Activated T-cell treated with anti-CD3 and anti-CD28 coated beads for 1 hour (primary cell): ENCODE data around the gene AAGAB.

Experiments
- DNase-seq: peaks from one replicate; pipeline ENCODE4 v3.0.0-alpha.2; 2020; ENCODE audit warnings: low read depth

The AAGAB gene

DNA sequence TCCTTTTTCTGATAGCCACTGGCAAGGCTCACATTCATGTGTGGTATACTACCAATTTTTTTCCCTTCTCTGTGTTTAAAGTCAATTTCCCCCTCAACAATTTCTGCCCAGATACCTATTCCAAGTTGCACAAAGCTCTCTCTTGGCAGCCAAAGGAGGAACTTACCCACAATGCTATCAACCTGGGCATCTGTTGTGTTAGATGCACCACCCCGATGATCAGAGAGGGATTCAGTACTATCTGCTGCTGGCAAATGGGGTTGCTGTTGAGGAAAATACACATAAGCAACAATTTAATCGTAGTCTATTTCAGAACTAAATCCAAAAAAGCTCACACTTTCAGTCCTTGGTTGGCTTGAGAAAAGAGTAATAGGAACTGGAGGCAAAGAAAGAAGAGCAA is 46.1 kb downstream of the AAGAB start:
- no peak for DNase-seq

GRCh38 chr15:67207555-67208207 is 46.8 kb downstream of the AAGAB start:
- DNase-seq: no peak

GRCh38 chr15:67202991-67203390 is 51.5 kb downstream of the AAGAB start:
- no peak for DNase-seq

GRCh38 chr15:67202091-67202490 is 52.4 kb downstream of the AAGAB start:
- no peak for DNase-seq

DNA sequence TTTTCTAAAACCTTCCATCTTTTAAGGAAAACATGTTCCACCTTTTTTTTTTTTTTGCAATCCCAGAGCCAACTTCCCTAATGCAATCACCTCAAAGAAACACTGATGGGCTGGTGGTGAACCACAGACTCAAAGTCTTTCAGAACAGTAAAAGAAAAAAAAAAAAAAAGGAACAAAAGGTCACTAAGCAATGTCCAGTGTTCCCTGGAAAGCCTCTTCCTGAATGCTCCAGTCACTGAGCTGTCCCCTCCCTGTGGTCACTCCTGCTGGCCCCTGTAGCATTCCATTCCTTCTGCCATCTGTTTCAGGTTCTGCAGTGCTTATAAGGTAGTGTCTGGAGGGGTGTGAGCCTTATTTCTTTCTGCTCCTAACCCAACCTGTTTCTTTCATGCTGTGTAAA is 53.3 kb downstream of the AAGAB start:
- no peak for DNase-seq

DNA sequence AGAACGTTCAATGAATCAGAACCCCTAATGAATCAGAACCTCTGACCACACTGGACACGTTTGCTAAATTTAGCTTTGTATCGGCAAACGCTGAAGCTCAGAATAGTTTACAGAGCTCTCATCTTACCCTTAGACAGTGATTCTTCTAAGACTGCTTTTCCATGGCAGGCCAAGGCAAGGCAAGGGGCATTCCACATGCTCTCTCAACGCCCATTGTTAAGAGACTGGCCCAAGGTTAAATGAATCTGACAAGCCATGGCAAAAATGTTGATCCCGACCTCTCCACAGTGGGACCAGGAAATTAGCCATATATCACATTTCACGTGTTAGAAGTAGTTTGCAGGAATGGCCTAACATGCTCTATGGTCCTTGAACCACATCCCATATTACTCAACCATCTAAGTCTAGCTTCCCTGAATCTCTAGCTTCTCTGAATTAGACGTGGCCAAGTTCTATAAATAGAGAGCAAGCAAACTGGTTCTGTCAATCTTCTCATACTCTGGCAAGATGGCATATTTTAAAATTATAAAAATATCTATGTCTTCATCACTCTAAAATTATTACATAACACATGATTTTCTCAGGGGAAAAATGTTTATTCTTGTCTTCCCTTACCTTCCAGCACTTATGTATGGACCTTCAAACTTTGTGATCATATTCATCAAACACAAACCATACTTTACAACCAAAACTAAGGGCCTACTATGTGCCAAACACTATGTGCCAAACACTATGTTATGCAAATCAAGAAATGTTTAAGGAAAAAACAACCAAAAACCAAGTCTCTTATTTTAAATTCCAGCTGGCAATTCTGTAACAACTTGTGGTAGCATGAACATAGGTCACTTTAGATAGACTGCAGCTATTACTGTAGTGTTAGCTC is 54.3 kb downstream of the AAGAB start:
- no peak for DNase-seq

DNA sequence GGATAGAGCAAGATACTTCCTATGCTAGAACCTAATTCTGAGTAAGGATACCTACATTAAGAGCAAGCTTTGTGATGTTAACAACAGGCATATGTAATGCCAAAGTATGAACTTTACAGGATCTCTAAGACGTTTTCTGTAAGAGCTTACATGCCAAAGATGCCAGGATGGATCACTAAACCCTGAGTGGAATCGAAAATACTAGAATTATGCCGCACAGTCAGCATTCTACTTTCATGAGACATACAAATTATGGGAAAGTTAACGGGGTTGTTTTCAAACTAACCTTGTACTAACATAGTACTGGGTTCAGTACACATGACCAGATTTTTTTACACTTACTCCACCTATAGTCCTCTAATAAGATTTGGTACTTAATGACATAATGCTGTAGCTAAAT is 55.1 kb downstream of the AAGAB start:
- DNase-seq: no peak

- DNase-seq: no peak
These were observed 56.2 kb downstream of the AAGAB start for GRCh38 chr15:67198157-67198754.

DNA sequence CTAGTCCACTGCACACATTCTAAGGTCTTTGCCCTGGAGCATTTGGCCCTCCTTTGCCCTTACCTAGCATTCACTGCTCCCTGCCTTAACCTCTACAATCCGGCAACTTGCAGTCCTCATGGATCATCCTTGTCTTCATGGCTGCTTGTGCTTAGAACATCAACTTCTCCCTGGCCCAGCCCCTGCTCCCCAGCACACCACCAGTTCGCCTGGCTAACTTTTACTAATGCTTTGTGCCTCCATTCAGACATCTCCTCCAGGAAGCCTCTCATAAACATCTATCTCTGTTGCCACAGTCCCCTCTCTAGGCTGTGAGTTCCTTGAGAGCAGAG is 57.1 kb downstream of the AAGAB start:
- DNase-seq: no peak

- DNase-seq: no peak
These were observed 57.6 kb downstream of the AAGAB start for GRCh38 chr15:67196672-67197363.

DNA sequence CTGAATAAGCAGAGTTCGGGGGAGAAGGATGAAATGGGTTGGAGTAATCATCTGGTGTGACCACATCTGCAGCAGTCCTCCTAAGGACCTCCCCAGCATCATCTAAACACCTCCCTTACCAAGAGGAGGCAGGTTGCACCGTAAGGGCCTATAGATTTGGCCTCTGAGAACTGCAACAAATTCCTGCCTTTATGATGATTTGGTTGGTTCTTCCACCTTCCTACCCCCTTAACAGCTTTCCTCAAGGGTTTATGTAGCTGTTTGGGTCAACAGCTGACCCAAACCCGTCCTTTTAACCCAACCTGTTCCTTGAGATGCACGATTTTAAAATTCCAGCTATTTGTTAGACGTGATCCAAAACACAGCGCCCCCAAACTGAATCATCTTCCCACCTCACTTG is 58.2 kb downstream of the AAGAB start:
- no peak for DNase-seq

- DNase-seq: no peak
These were observed 59.2 kb downstream of the AAGAB start for GRCh38 chr15:67195305-67195704.

GRCh38 chr15:67194171-67195114 is 60.0 kb downstream of the AAGAB start:
- no peak for DNase-seq

DNA sequence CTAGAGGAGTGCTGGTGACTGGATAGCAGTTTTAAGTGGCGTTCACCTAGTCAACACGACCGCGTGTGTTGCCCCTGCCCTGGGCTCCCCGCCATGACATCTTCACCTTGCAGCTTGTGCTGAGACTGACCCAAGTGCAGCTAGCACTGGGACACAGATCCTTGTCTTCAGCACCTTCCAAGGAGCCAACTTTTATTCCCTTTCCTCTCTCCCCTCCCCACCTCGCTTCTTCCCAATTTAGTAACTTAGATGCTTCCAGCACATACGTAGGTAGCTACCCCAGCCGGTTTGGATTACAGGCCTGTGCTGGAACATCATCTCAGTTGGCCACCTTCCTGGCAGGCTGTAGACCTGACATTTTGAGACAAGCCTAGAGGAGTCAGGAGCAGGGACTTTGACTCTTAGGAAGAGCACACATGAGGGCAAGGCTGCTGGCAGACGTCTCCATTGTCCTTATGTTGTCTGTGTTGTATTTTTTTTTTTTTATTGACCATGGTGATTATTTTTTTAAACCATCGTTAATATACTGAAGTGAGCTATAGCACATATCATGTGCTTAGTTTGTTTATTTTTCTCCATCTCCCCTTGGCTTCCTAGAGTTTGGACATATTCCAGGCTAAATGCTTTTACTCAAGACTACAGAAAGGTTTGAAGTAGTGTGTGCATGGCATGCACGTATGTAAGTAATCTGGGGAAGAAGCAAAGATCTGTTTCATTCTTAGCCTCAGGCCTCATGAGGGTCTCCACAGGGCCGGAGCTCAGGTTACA is 61.1 kb downstream of the AAGAB start:
- no peak for DNase-seq

DNA sequence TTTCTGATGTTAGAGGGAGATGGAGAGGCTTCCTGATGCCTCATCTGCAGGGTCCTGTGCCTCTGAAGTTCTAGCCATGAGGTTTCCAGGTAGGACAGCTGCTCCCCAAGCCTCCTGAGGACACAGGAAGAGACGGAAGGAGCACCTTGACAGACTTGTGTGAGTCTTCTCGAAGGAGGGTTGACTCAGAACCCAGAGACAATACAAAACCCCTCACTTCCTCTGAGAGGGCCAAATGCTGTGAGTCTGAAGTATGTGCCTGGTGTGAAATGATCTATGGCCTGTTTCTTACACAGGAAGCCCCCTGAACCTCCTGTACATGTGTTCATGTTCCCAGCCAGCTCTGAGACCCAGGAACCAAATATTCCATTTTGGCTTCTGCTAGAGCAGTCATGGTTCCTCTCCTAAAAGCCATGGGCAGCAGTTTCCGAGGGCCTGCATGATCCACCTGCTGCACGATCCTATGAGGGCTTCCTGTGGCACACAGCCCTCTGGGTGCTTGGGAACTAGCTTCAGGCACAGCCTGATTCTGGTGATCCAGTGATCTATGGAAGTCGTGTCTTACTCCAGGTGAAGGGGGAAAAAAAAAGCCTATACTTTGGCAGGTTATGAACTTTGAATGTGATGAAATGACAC is 62.2 kb downstream of the AAGAB start:
- DNase-seq: no peak

DNA sequence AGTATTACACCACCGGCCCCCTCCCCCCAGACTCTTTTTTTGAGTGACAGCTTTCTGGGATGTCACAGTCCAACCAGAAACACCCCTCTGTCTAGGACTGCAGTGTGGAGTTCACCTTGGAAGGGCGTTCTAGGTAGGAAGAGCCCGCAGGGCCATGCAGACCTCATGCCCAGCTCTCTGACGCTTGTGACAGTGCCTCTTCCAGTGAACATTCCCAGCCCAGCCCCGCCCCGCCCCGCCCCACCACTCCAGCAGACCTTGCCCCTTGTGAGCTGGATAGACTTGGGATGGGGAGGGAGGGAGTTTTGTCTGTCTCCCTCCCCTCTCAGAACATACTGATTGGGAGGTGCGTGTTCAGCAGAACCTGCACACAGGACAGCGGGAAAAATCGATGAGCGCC is 63.6 kb downstream of the AAGAB start:
- no peak for DNase-seq

DNA sequence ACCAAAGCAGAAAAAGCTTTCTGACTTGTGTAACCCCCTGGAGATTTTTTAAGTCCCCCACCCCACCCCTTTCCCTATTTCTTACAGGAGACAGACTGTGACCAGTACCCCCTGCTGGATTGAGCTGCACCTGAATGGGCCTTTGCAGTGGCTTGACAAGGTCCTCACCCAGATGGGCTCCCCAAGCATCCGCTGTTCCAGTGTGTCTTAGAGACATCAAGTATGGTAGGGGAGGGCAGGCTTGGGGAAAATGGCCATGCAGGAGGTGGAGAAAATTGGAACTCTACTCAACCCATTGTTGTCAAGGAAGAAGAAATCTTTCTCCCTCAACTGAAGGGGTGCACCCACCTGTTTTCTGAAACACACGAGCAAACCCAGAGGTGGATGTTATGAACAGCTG is 64.1 kb downstream of the AAGAB start:
- DNase-seq: no peak

DNA sequence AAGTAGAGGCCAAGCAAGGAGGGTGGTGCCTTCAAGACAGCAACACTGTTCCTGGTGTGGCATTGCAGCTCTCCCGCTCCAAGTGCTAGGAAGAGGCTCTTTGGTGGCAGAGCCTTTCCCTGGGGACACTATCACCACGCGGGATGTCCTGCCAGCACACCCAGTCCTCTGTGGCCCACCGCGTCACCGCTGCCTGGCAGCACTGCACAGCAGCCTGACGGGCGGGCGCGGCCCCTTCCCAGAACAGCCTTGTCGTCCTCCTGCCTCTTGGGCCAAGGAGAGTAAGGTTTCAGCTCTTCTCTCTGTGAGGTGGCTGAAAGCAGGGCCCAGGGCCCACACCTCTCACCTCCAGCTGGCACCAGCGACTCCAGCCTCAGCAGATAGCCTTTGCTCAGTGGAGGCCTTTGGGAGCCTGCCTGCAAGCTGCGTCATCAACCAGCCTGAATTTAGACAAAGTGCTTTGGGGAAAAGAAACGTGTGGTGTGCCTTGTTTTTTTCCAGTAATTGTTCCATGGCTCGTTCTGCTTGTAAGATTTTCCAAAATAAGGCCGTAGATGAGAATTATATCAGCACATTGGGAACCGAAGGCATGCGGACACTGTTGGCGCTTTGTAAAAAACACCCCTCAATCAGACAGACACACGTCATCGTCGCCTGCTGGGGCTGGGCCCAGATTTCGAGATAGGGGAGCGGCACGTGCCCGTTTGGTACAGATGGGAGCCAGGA is 65.0 kb downstream of the AAGAB start:
- DNase-seq: no peak

DNA sequence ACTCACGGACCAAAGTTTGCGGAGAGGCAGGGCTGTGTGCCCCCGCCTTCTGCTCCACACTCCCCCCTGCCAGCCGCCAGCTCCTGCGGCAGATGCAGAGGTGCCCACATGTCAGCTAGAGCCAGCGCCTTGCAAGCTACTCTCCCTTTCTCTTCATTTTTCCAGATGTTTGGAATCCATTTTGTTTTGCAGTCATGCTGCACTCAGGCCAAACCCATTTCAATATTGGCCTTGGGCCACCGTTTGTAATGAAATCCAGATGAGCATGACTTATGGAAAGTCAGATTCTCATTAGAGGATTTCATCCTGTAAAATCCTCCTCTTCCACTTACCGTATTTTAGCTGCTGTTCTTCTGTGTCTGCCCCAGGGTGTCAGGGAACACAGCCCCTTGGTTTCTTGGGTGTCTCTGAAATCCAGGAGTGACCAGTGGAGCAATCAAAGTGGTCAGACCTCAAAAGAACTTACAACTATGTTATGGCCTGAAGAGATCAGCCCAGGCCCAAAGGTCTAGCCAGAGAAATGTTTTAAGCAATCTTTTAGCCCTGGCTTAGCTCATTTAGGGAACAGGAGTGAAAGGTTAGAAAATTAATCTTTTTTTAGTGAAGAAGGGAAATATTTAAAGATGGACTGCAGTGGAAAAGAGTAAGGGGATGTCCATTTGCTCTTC is 65.8 kb downstream of the AAGAB start:
- no peak for DNase-seq
